ENCODE data around the gene GASK1A. TPM values are rescaled to one million over a fixed set of nuclear protein-coding genes. Genes with fewer than 3 reads are reported as not detected.

Gene GASK1A
- total and polyA plus RNA-seq, 2 donors (not counting 1 experiment from before 2014, with no cell fraction given): 0.14 to 1.8 TPM

DNA sequence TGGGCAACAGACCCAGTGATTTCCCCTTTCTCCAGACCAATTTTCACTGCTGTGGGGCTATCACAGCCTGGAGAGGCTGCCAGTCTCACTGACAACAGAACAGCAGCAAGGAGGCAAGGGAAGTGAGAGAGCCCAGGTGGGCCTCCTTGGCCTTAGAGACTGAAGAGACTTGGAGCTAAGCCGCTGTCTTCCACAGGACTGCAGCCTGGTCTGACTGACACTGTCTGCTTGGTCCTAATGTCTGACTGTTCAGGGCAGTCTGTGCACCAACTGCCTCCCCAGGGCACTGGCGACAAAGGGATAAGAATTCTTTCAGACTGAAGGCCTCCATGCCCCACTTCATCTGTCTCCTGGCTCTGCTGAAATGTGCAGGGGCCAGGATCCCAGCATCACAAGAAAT, 115.3 kb downstream of the GASK1A start:
- no peak overlapping the region for H2AFZ ChIP-seq (ENCODE audit: low read length)
- no peak overlapping the region for H3K4me2 ChIP-seq (ENCODE audit: extremely low read depth, insufficient read depth, low read length)
- DNase-seq (ENCODE audit: low read depth in 2 of 2): no peak
- H3K9me3 ChIP-seq (ENCODE audit: control insufficient read depth, insufficient read depth, low read depth, low read length): no peaks in the 10 kb centered on the region
- no peaks in the 10 kb centered on the region for H3K4me1 ChIP-seq (ENCODE audit: control insufficient read depth, extremely low read depth, insufficient read depth, low read length)
- peaks cover 1% of the 10 kb centered on the region for H4K20me1 ChIP-seq (ENCODE audit: control insufficient read depth, extremely low read depth, insufficient read depth, low read length)
- H3K9ac ChIP-seq (ENCODE audit: insufficient read depth, low read length): no peak overlapping the region
- H3K4me3 ChIP-seq (replicated peaks in 1 of 4; ENCODE audit: control extremely low read depth in 1 of 4, insufficient read depth in 1 of 4, low read depth in 3 of 4, low read length in 4 of 4): no peak overlapping the region
- H3K27me3 ChIP-seq (ENCODE audit: control insufficient read depth, insufficient read depth, low read length): no peaks in the 10 kb centered on the region
- no peaks in the 10 kb centered on the region for H3K36me3 ChIP-seq (ENCODE audit: control insufficient read depth, insufficient read depth, low read length)
- no peaks in the 10 kb centered on the region for H3K79me2 ChIP-seq (ENCODE audit: control insufficient read depth, insufficient read depth, low read length)
- TF ChIP-seq, protein P1, sequence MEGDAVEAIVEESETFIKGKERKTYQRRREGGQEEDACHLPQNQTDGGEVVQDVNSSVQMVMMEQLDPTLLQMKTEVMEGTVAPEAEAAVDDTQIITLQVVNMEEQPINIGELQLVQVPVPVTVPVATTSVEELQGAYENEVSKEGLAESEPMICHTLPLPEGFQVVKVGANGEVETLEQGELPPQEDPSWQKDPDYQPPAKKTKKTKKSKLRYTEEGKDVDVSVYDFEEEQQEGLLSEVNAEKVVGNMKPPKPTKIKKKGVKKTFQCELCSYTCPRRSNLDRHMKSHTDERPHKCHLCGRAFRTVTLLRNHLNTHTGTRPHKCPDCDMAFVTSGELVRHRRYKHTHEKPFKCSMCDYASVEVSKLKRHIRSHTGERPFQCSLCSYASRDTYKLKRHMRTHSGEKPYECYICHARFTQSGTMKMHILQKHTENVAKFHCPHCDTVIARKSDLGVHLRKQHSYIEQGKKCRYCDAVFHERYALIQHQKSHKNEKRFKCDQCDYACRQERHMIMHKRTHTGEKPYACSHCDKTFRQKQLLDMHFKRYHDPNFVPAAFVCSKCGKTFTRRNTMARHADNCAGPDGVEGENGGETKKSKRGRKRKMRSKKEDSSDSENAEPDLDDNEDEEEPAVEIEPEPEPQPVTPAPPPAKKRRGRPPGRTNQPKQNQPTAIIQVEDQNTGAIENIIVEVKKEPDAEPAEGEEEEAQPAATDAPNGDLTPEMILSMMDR (conservative IDR thresholded peaks at IDR 0.05 in 1 of 2, IDR thresholded peaks at IDR 0.05 in 1 of 2; ENCODE audit: low read depth in 1 of 2, low read length in 2 of 2): no peak
- no peak overlapping the region for H3K27ac ChIP-seq (ENCODE audit: insufficient read depth, low read length)

- H3K27me3 ChIP-seq (ENCODE audit: control insufficient read depth, insufficient read depth, low read length): no peaks in the 10 kb centered on the region
- H3K9me3 ChIP-seq (ENCODE audit: control insufficient read depth, insufficient read depth, low read depth, low read length): no peaks in the 10 kb centered on the region
- no peak overlapping the region for H2AFZ ChIP-seq (ENCODE audit: low read length)
- H3K4me3 ChIP-seq (replicated peaks in 1 of 4; ENCODE audit: control extremely low read depth in 1 of 4, insufficient read depth in 1 of 4, low read depth in 3 of 4, low read length in 4 of 4): no peak overlapping the region
- H3K9ac ChIP-seq (ENCODE audit: insufficient read depth, low read length): no peak overlapping the region
- H4K20me1 ChIP-seq (ENCODE audit: control insufficient read depth, extremely low read depth, insufficient read depth, low read length): peaks cover 1% of the 10 kb centered on the region
- H3K79me2 ChIP-seq (ENCODE audit: control insufficient read depth, insufficient read depth, low read length): no peaks in the 10 kb centered on the region
- no peaks in the 10 kb centered on the region for H3K36me3 ChIP-seq (ENCODE audit: control insufficient read depth, insufficient read depth, low read length)
- no peak for TF ChIP-seq EZH2 (IDR thresholded peaks at IDR 0.05; ENCODE audit: low read length, missing control alignments)
- TF ChIP-seq, protein P1 (conservative IDR thresholded peaks at IDR 0.05 in 1 of 2, IDR thresholded peaks at IDR 0.05 in 1 of 2; ENCODE audit: low read depth in 1 of 2, low read length in 2 of 2): no peak
- H3K27ac ChIP-seq (ENCODE audit: insufficient read depth, low read length): no peak overlapping the region
- DNase-seq (ENCODE audit: low read depth in 2 of 2): no peak
- H3K4me2 ChIP-seq (ENCODE audit: extremely low read depth, insufficient read depth, low read length): no peak overlapping the region
- H3K4me1 ChIP-seq (ENCODE audit: control insufficient read depth, extremely low read depth, insufficient read depth, low read length): no peaks in the 10 kb centered on the region
Measured at GRCh38 chr3:43094851-43095250, 115.7 kb downstream of the GASK1A start.

DNA sequence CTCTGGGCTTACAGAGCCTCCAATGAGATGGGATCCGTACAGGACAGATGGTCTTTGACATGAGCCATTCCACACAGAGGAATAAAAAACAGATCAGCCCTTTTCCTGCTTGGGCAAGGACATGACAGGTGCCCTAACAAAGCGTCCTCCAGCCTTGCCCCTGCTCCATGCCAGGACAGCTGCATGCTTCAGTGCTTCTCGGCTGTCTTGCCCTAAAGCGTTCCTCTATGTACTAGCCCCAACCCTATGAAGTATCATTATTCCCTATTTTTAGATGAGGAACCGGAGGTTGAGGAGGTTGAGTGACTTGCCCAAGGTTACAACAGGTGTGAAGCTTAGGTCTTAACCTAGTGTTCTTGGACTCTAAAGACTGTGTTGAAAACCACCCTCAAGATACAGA, 116.3 kb downstream of the GASK1A start:
- no peak for DNase-seq (ENCODE audit: low read depth in 2 of 2)
- Histone ChIP-seq H3K9ac (ENCODE audit: insufficient read depth, low read length) (no peak overlapping the region), H4K20me1 (ENCODE audit: control insufficient read depth, extremely low read depth, insufficient read depth, low read length) (peaks cover 1% of the 10 kb centered on the region), H3K79me2 (ENCODE audit: control insufficient read depth, insufficient read depth, low read length) (no peaks in the 10 kb centered on the region), H3K4me1 (ENCODE audit: control insufficient read depth, extremely low read depth, insufficient read depth, low read length) (no peaks in the 10 kb centered on the region), H3K36me3 (ENCODE audit: control insufficient read depth, insufficient read depth, low read length) (no peaks in the 10 kb centered on the region), H3K4me2 (ENCODE audit: extremely low read depth, insufficient read depth, low read length) (no peak overlapping the region), H3K4me3 (replicated peaks in 1 of 4; ENCODE audit: control extremely low read depth in 1 of 4, insufficient read depth in 1 of 4, low read depth in 3 of 4, low read length in 4 of 4) (no peak overlapping the region), H3K27ac (ENCODE audit: insufficient read depth, low read length) (no peak overlapping the region), H2AFZ (ENCODE audit: low read length) (no peak overlapping the region), H3K27me3 (ENCODE audit: control insufficient read depth, insufficient read depth, low read length) (no peaks in the 10 kb centered on the region), H3K9me3 (ENCODE audit: control insufficient read depth, insufficient read depth, low read depth, low read length) (no peaks in the 10 kb centered on the region)
- TF ChIP-seq, protein P1 (conservative IDR thresholded peaks at IDR 0.05 in 1 of 2, IDR thresholded peaks at IDR 0.05 in 1 of 2; ENCODE audit: low read depth in 1 of 2, low read length in 2 of 2): no peak
- TF ChIP-seq EZH2 (IDR thresholded peaks at IDR 0.05; ENCODE audit: low read length, missing control alignments): no peak

Measured in fibroblast of lung (primary cell).